SJSA1 (cell line): Measurements from ENCODE around the gene GALNTL6. TPM values are rescaled to one million over a fixed set of nuclear protein-coding genes. Genes with fewer than 3 reads are reported as not detected.
"Not testable (repeated sequence)": the region's sequence is repeated elsewhere in the genome, so short reads cannot be mapped to it uniquely, and the experiment has no call there.

Experiments used
- DNase-seq, 2 experiments: peaks; one replicate each; pipeline ENCODE4 v3.0.0-alpha.2; 2015 to 2020; ENCODE audit warnings: low spot score in 2 of 2, low read depth in 1 of 2
- H3K27ac ChIP-seq: fragments of 250-450 bp; sonication (Bioruptor Pico); 2 replicates; pipeline ENCODE4 v1.5.1; 2020; ENCODE audit warnings: mild to moderate bottlenecking, moderate library complexity
- H3K27me3 ChIP-seq: fragments of 250-450 bp; sonication (Bioruptor Pico); replicated peaks from 2 replicates; pipeline ENCODE4 v1.5.1; 2020; ENCODE audit warnings: mild to moderate bottlenecking, moderate library complexity
- H3K36me3 ChIP-seq: fragments of 250-450 bp; sonication (Bioruptor Pico); 2 replicates; pipeline ENCODE4 v1.5.1; 2020; ENCODE audit warnings: mild to moderate bottlenecking
- H3K4me1 ChIP-seq: fragments of 250-450 bp; sonication (Bioruptor Pico); replicated peaks from 2 replicates; pipeline ENCODE4 v1.6.1; 2021; ENCODE audit warnings: mild to moderate bottlenecking
- H3K4me3 ChIP-seq: fragments of 250-450 bp; sonication (Bioruptor Pico); 2 replicates; pipeline ENCODE4 v1.5.1; 2020; ENCODE audit warnings: mild to moderate bottlenecking
- H3K9me3 ChIP-seq: fragments of 250-450 bp; sonication (Bioruptor Pico); replicated peaks from 2 replicates; pipeline ENCODE4 v1.5.1; 2020; ENCODE audit warnings: mild to moderate bottlenecking
- total RNA-seq: library from RNA; depleted of rRNA; stranded (reverse); fragments of >200 nt; shearing (Covaris generic); gene quantifications from 2 replicates; pipeline ENCODE4 v1.2.3, GENCODE V29; 2014

GALNTL6 gene
- total RNA-seq, 1 experiment from 2014 or later: 0.08 TPM

DNA sequence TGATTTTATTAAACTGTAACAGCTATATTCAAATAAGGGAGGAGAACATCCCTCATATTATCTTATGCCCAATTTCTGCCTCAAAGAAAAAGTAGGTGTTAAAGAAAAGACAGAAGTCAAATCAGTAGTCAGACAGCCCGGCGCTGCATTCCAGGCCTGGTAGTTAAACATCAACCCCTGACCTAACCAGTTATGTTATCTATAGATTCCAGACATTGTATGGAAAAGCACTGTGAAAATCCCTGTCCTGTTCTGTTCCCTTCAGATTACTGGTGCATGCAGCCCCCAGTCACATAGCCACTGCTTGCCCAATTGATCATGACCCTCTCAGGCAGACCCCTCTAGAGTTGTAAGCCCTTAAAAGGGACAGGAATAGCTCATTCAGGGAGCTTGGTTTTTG lies 1085.5 kb downstream of the GALNTL6 start:
- Histone ChIP-seq H3K4me1 (no peaks in the 10 kb centered on the region), H3K27me3 (no peaks in the 10 kb centered on the region), H3K27ac (no peak overlapping the region), H3K4me3 (no peak overlapping the region), H3K36me3 (no peaks in the 10 kb centered on the region), H3K9me3 (no peaks in the 10 kb centered on the region)
- no peak for DNase-seq

- Histone ChIP-seq H3K27ac (no peak overlapping the region), H3K4me1 (no peaks in the 10 kb centered on the region), H3K9me3 (no peaks in the 10 kb centered on the region), H3K36me3 (no peaks in the 10 kb centered on the region), H3K4me3 (no peak overlapping the region), H3K27me3 (no peaks in the 10 kb centered on the region)
- DNase-seq: no peak
These were observed 1086.7 kb downstream of the GALNTL6 start for GRCh38 chr4:172899861-172900260.

DNA sequence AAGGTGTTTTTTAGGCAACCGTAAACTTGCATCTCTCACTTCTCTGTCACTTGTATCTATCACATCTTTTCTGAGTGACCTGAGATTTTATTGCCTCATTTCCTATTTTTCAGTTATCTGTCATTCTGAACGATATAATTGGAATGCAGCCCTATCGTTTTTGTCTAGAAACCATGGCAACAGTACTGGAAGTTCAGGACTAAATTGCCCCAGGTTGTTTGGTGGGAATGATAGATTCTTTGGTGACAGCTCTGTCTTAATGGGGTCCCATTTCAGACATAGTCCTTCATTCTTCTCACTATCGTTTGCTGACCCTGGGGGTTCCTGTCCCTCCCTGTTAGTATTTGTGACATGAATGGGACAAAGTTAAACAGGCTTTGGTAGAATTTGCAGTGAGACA lies 1087.7 kb downstream of the GALNTL6 start:
- DNase-seq: no peak
- Histone ChIP-seq H3K4me3 (no peak overlapping the region), H3K27me3 (no peaks in the 10 kb centered on the region), H3K9me3 (no peaks in the 10 kb centered on the region), H3K4me1 (no peaks in the 10 kb centered on the region), H3K36me3 (no peaks in the 10 kb centered on the region), H3K27ac (no peak overlapping the region)

DNA sequence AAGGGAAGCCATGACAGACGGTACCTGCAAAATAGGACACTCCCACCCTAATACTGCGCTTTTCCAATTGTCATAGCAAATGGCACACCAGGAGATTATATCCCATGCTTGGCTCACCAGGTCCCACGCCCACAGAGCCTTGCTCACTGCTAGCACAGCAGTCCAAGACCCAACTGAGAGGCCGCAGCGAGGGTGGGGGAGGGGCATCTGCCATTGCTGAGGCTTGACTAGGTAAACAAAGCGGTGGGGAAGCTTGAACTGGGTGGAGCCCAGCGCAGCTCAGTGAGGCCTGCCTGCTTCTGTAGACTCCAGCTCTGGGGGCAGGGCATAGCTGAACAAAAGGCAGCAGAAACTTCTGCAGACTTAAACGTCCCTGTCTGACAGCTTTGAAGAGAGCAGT lies 1099.3 kb downstream of the GALNTL6 start:
- H3K9me3 ChIP-seq, DNase-seq, H3K36me3 ChIP-seq, H3K27me3 ChIP-seq, H3K4me1 ChIP-seq, H3K4me3 ChIP-seq, H3K27ac ChIP-seq: not testable (repeated sequence)

- not testable (repeated sequence) for DNase-seq, H3K4me3 ChIP-seq, H3K36me3 ChIP-seq, H3K27ac ChIP-seq, H3K27me3 ChIP-seq, H3K4me1 ChIP-seq, H3K9me3 ChIP-seq
These were observed 1104.2 kb downstream of the GALNTL6 start for GRCh38 chr4:172917403-172917802.

DNA sequence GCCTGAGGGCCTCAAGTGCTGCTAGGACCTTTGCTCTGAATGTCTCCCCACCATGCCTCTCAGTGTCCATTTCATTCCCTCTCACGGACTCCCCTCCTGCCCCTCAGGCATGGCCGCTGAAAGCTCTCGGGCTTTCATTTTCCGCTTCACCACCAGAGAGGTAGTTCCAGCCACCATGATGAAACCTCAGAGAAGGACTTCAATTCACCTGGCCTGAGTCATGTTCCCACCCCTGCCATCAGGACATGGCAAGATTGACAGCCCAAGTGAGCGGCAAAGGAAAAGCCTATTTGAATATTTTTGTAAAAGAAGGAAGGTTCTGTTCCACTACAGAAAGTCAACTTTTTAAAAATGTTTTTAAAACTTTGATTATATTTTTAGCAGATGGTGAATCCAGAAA lies 1106.1 kb downstream of the GALNTL6 start:
- Histone ChIP-seq H3K4me1 (no peaks in the 10 kb centered on the region), H3K4me3 (no peak overlapping the region), H3K27ac (no peak overlapping the region), H3K9me3 (no peaks in the 10 kb centered on the region), H3K36me3 (no peaks in the 10 kb centered on the region), H3K27me3 (no peaks in the 10 kb centered on the region)
- DNase-seq: no peak

- no peak overlapping the region for H3K4me3 ChIP-seq
- DNase-seq: no peak
- H3K9me3 ChIP-seq: no peaks in the 10 kb centered on the region
- no peaks in the 10 kb centered on the region; the same call in 1 of the 2 replicates for H3K27me3 ChIP-seq
- H3K27ac ChIP-seq: no peak overlapping the region
- H3K36me3 ChIP-seq: no peaks in the 10 kb centered on the region
- no peaks in the 10 kb centered on the region for H3K4me1 ChIP-seq
These were observed 1114.1 kb downstream of the GALNTL6 start for GRCh38 chr4:172927096-172927814.

- Histone ChIP-seq H3K27me3 (peaks cover 4% of the 10 kb centered on the region; the same call in 1 of the 2 replicates), H3K4me3 (no peak overlapping the region), H3K4me1 (no peaks in the 10 kb centered on the region), H3K9me3 (no peaks in the 10 kb centered on the region), H3K27ac (no peak overlapping the region), H3K36me3 (no peaks in the 10 kb centered on the region)
- DNase-seq: no peak
These were observed 1115.1 kb downstream of the GALNTL6 start for GRCh38 chr4:172928347-172928746.

DNA sequence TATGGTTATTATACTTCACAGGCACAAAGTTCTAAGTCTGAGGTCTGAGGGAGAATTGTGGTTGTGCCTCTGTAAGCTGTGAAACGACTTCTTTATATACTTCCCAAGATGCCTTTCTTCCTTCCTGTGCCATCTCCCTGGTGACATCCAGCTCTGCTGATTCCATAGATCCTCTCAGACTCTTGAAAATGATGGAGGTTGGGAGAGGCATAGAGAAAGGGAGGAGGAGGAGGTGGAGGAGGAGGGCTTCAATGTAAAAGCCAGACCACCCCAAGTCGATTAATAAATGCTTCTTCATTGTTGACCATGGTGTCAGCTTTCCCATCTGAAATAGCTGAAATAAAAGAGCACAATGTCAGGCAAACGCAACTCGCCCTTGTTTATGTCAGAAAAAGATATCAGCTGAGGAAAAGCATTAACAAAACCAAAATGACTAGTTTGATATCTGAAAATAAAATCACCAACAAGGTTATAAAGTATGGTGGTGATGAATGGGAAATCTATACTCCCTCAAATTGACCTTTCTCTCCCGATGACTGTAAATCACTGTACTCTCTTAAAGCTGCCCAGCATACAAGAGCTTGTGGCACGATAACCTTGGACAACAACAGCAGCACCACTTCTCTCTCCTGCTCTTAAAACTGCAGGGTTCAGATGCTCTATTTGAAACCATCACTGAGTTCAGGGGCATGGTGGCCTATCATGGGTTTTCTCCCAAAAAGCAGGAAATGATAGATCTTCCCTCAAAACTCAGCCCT lies 1125.0 kb downstream of the GALNTL6 start:
- DNase-seq: no peak
- no peak overlapping the region for H3K4me3 ChIP-seq
- H3K9me3 ChIP-seq: no peaks in the 10 kb centered on the region
- H3K27ac ChIP-seq: no peak overlapping the region
- H3K36me3 ChIP-seq: no peaks in the 10 kb centered on the region
- no peaks in the 10 kb centered on the region; the same call in none of the 2 replicates for H3K27me3 ChIP-seq
- H3K4me1 ChIP-seq: no peaks in the 10 kb centered on the region

GRCh38 chr4:172938870-172939269 lies 1125.7 kb downstream of the GALNTL6 start:
- no peaks in the 10 kb centered on the region for H3K36me3 ChIP-seq
- H3K9me3 ChIP-seq: no peaks in the 10 kb centered on the region
- H3K4me1 ChIP-seq: no peaks in the 10 kb centered on the region
- DNase-seq: no peak
- H3K27me3 ChIP-seq: no peaks in the 10 kb centered on the region; the same call in none of the 2 replicates
- H3K27ac ChIP-seq: no peak overlapping the region
- H3K4me3 ChIP-seq: no peak overlapping the region

- H3K27ac ChIP-seq: no peak overlapping the region
- no peaks in the 10 kb centered on the region for H3K9me3 ChIP-seq
- no peak for DNase-seq
- no peaks in the 10 kb centered on the region for H3K36me3 ChIP-seq
- H3K27me3 ChIP-seq: peaks cover 16% of the 10 kb centered on the region; the same call in 1 of the 2 replicates
- no peak overlapping the region for H3K4me3 ChIP-seq
- no peaks in the 10 kb centered on the region for H3K4me1 ChIP-seq
These were observed 1129.6 kb downstream of the GALNTL6 start for GRCh38 chr4:172942840-172943239.

- Histone ChIP-seq H3K4me1 (no peaks in the 10 kb centered on the region), H3K27me3 (peaks cover 17% of the 10 kb centered on the region; the same call in 1 of the 2 replicates), H3K27ac (no peak overlapping the region), H3K36me3 (no peaks in the 10 kb centered on the region), H3K4me3 (no peak overlapping the region), H3K9me3 (no peaks in the 10 kb centered on the region)
- DNase-seq: no peak
These were observed 1132.4 kb downstream of the GALNTL6 start for GRCh38 chr4:172945611-172946010.

DNA sequence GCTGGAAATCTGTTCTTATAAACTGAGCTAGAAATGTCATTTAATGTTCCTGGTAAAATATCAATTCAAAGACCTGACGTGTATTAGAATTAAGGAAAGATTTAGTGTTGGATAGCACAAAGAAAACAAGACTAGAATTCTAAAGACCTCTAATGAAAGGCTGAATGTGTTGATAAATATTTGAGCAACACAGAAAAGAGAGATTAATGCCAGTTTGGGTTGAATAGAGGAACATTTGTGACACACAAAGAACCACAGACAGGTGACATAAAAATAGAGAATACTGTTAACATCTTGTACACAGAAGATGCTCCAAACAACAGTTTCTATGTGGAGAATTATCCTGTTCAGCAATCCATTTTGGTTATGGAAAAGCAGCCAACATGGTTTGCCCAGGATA lies 1133.3 kb downstream of the GALNTL6 start:
- Histone ChIP-seq H3K4me1 (no peaks in the 10 kb centered on the region), H3K36me3 (no peaks in the 10 kb centered on the region), H3K9me3 (no peaks in the 10 kb centered on the region), H3K4me3 (no peak overlapping the region), H3K27ac (no peak overlapping the region), H3K27me3 (peaks cover 20% of the 10 kb centered on the region; the same call in 1 of the 2 replicates)
- no peak for DNase-seq

DNA sequence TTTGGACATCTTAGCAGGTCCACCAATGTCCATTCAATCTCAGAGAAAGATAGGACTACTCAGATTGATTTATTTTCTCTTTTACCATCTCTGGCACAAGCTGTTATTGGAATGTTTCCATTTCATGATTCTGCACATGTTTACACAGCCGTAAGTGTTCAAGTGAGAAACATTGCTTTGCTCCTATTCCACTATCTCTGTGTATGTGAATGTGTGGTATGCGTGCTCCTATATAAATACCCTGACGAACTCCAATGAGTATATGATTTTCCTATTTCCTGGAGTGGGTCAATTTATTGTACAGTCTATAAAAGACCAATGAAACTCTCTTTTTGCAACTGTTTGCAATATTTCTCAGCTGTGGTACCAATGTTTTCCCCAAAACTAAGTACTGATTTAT lies 1134.4 kb downstream of the GALNTL6 start:
- Histone ChIP-seq H3K27me3 (peaks cover 22% of the 10 kb centered on the region; the same call in 1 of the 2 replicates), H3K36me3 (no peaks in the 10 kb centered on the region), H3K9me3 (no peaks in the 10 kb centered on the region), H3K27ac (no peak overlapping the region), H3K4me3 (no peak overlapping the region), H3K4me1 (no peaks in the 10 kb centered on the region)
- DNase-seq: no peak
